MM.1S (cell line): ENCODE results near the gene TMEM109.

ENCODE experiments used
- DNase-seq: peaks from one replicate; pipeline ENCODE4 v3.0.0-alpha.2; 2015
- H2AFZ ChIP-seq: fragments of 300-600 bp; sonication (generic); 2 replicates; pipeline ENCODE4 v1.6.0; 2016; ENCODE audit warnings: antibody characterized with exemption, low read length
- H3F3A ChIP-seq: fragments of 300-600 bp; sonication (generic); 2 replicates; pipeline ENCODE4 v1.6.1; 2016; ENCODE audit warnings: mild to moderate bottlenecking, antibody characterized with exemption, low read length, moderate library complexity, mixed read lengths; ENCODE audit not compliant: insufficient read depth
- H3K27ac ChIP-seq: fragments of 300-600 bp; sonication (generic); 2 replicates; pipeline ENCODE4 v1.5.1; 2016; ENCODE audit warnings: mild to moderate bottlenecking, low read length
- H3K27me3 ChIP-seq: fragments of 300-600 bp; sonication (generic); replicated peaks from 2 replicates; pipeline ENCODE4 v1.6.0; 2016; ENCODE audit warnings: low read length; ENCODE audit not compliant: insufficient read depth
- H3K36me3 ChIP-seq: fragments of 300-600 bp; sonication (generic); replicated peaks from 2 replicates; pipeline ENCODE4 v1.6.1; 2016; ENCODE audit warnings: mild to moderate bottlenecking, low read length, mixed read lengths; ENCODE audit not compliant: insufficient read depth
- H3K4me1 ChIP-seq: fragments of 300-600 bp; sonication (generic); 2 replicates; pipeline ENCODE4 v1.6.1; 2016; ENCODE audit warnings: low read length, mixed read lengths
- H3K4me2 ChIP-seq: fragments of 300-600 bp; sonication (generic); 2 replicates; pipeline ENCODE4 v1.6.0; 2016; ENCODE audit warnings: low read depth, low read length
- H3K4me3 ChIP-seq: fragments of 300-600 bp; sonication (generic); 2 replicates; pipeline ENCODE4 v1.5.1; 2016; ENCODE audit warnings: low read length, mixed read lengths
- H3K79me2 ChIP-seq: fragments of 300-600 bp; sonication (generic); 2 replicates; pipeline ENCODE4 v1.6.1; 2016; ENCODE audit warnings: mixed run types, low read length, mixed read lengths
- H3K9ac ChIP-seq: fragments of 300-600 bp; sonication (generic); 2 replicates; pipeline ENCODE4 v1.6.1; 2016; ENCODE audit warnings: low read length, mixed read lengths
- H3K9me2 ChIP-seq: fragments of 300-600 bp; sonication (generic); replicated peaks from 2 replicates; pipeline ENCODE4 v1.6.1; 2016; ENCODE audit warnings: mild to moderate bottlenecking, low read length, mixed read lengths; ENCODE audit not compliant: insufficient read depth
- H3K9me3 ChIP-seq: fragments of 300-600 bp; sonication (generic); replicated peaks from 2 replicates; pipeline ENCODE4 v1.6.1; 2016; ENCODE audit warnings: mild to moderate bottlenecking, low read length, mixed read lengths; ENCODE audit not compliant: insufficient read depth
- H4K20me1 ChIP-seq: fragments of 300-600 bp; sonication (generic); 2 replicates; pipeline ENCODE4 v1.6.1; 2016; ENCODE audit warnings: mild to moderate bottlenecking, low read length, moderate library complexity, mixed read lengths; ENCODE audit not compliant: insufficient read depth
- CTCF ChIP-seq: fragments of 300-600 bp; sonication (generic); IDR thresholded peaks from 2 replicates; pipeline ENCODE4 v1.5.1; 2016; ENCODE audit warnings: antibody characterized with exemption, low read length, mixed read lengths
- EZH2 ChIP-seq: fragments of 300-600 bp; sonication (generic); optimal IDR thresholded peaks from 2 replicates; pipeline ENCODE3; 2017; ENCODE audit warnings: low read depth, mild to moderate bottlenecking, antibody characterized with exemption, low read length, mixed read lengths
- EZH2phosphoT487 ChIP-seq: fragments of 300-600 bp; sonication (generic); IDR thresholded peaks from 2 replicates; pipeline ENCODE4 v1.6.1; 2018; ENCODE audit warnings: antibody characterized with exemption, low read length

TMEM109 gene

GRCh38 chr11:60915248-60915914 is 1.4 kb downstream of the TMEM109 start:
- Histone ChIP-seq H3K36me3 (peaks cover 8% of the 10 kb centered on the region), H4K20me1 (peaks cover 35% of the 10 kb centered on the region), H3K4me3 (peak overlapping the region; percentile 84), H3K4me2 (peak overlapping the region; percentile 99), H3K27ac (peak overlapping the region; percentile 86), H3K79me2 (peaks cover 64% of the 10 kb centered on the region), H3K9me3 (no peaks in the 10 kb centered on the region), H3F3A (peaks cover 28% of the 10 kb centered on the region), H3K4me1 (peaks cover 54% of the 10 kb centered on the region), H3K27me3 (no peaks in the 10 kb centered on the region), H3K9me2 (no peaks in the 10 kb centered on the region), H2AFZ (peak overlapping the region; percentile 25), H3K9ac (peak overlapping the region; percentile 97)
- TF ChIP-seq CTCF: peak; percentile 64
- no peak for TF ChIP-seq EZH2
- DNase-seq: peak; percentile 87

DNA sequence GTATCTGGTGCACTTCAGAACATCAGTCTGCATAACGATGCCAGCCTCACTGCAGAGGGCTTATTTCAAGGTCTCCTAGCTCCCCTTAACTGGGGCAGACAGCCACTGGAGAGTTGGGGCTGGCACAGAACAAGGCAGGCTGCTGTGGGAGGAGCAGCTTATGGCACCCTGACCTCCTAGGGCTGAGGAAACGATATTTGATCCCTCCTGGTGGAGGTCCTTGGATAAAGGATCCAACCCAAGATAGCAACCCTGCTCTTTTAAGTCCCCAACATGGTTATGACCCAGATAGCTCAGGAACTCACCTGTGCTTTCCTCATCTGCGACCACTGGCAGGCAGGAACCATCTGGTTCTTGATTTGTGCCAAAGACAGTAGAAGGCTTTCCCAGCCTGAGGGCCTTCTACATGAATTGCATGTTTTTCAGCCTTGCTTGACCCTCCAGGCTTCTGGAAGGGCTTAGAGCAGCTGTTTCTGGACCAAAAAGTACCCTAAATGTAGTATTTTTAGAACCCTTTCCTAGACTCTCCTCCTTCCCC is 2.8 kb downstream of the TMEM109 start:
- Histone ChIP-seq H3K9me3 (no peaks in the 10 kb centered on the region), H2AFZ (no peak overlapping the region), H3K9me2 (no peaks in the 10 kb centered on the region), H3K79me2 (peaks cover 69% of the 10 kb centered on the region), H3K4me3 (no peak overlapping the region), H3F3A (peaks cover 19% of the 10 kb centered on the region), H4K20me1 (peaks cover 41% of the 10 kb centered on the region), H3K9ac (no peak overlapping the region), H3K4me1 (peaks cover 41% of the 10 kb centered on the region), H3K27me3 (no peaks in the 10 kb centered on the region), H3K4me2 (0 out of 2 replicates have a peak overlapping the region, but pooled peaks have one; percentile 99), H3K36me3 (peaks cover 11% of the 10 kb centered on the region), H3K27ac (no peak overlapping the region)
- TF ChIP-seq CTCF: no peak
- TF ChIP-seq EZH2: no peak
- TF ChIP-seq EZH2phosphoT487: no peak
- no peak for DNase-seq

DNA sequence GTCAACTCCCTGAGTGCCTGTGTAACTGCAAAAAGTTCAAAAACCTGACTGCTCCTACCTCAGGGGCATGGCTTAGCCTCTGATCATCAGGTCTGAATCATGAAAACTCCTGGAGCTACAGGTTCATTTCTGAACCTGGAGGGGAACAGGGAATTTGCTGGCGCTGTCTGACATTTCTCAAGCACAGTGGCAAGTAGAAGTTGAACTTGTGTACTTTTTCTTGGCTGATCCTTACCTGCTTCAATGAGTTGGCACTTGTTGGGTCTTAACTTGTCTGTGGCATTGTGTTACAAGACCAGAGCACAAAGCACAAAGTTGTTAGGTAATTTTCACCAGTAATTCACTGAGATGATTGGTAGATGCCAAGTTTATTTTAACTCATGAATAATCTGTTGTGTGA is 3.3 kb downstream of the TMEM109 start:
- Histone ChIP-seq H3K27me3 (no peaks in the 10 kb centered on the region), H3K4me1 (peaks cover 36% of the 10 kb centered on the region), H3K27ac (no peak overlapping the region), H3K9me3 (no peaks in the 10 kb centered on the region), H3K9me2 (no peaks in the 10 kb centered on the region), H3K4me3 (no peak overlapping the region), H3F3A (peaks cover 19% of the 10 kb centered on the region), H4K20me1 (peaks cover 41% of the 10 kb centered on the region), H3K9ac (no peak overlapping the region), H2AFZ (no peak overlapping the region), H3K79me2 (peaks cover 69% of the 10 kb centered on the region), H3K36me3 (peaks cover 11% of the 10 kb centered on the region), H3K4me2 (no peak overlapping the region)
- TF ChIP-seq EZH2phosphoT487 (no peak), CTCF (no peak), EZH2 (no peak)
- DNase-seq: no peak
